Esophagus squamous epithelium (tissue), 5 donors: ENCODE data around the gene CD83. TPM values are rescaled to one million over a fixed set of nuclear protein-coding genes. Genes with fewer than 3 reads are reported as not detected.
A peak's percentile ranks its signal among the peaks of the same experiment; 100 is the strongest.

Source experiments
- DNase-seq: peaks from one replicate; lab custom pipeline; 2025; lab: John Stamatoyannopoulos, UW
- H3K27ac ChIP-seq, 4 donors: fragments of 200-600 bp; sonication (generic); one replicate each; pipeline ENCODE4 v1.5.1; 2016 to 2019; ENCODE audit warnings: mild to moderate bottlenecking in 1 of 4
- H3K27me3 ChIP-seq, 4 donors: fragments of 200-600 bp; sonication (generic); 1 replicate in 3 of 4; 2 replicates in 1 of 4; pipeline versions ENCODE4 v1.5.1 to v1.6.0; 2017 to 2021; ENCODE audit warnings: antibody characterized with exemption in 1 of 4
- H3K36me3 ChIP-seq, 3 donors: fragments of 200-600 bp; sonication (generic); one replicate each; pipeline ENCODE4 v1.5.1; 2016 to 2019
- H3K4me1 ChIP-seq, 3 donors: fragments of 200-600 bp; sonication (generic); one replicate each; pipeline ENCODE4 v1.5.1; 2017 to 2019
- H3K4me3 ChIP-seq, 4 donors: fragments of 200-600 bp; sonication (generic); 1 replicate in 3 of 4; 2 replicates in 1 of 4; pipeline ENCODE4 v1.5.1; 2016 to 2019; ENCODE audit warnings: mild to moderate bottlenecking in 2 of 4, moderate library complexity in 1 of 4
- H3K9me3 ChIP-seq, 3 donors: fragments of 200-600 bp; sonication (generic); one replicate each; pipeline ENCODE4 v1.5.1; 2016 to 2019
- POLR2A ChIP-seq, 4 donors: fragments of 450-650 bp; IDR thresholded peaks; one replicate each; pipeline ENCODE4 v1.6.1; 2017; ENCODE audit warnings: antibody characterized with exemption in 4 of 4, mild to moderate bottlenecking in 4 of 4, moderate library complexity in 3 of 4
- WGBS, 2 donors: methylation state at CpG; one replicate each; pipeline ENCODE4 v1.1.5; 2018; 5-methylcytosine and 5-hydroxymethylcytosine counted together
- intact Hi-C: fragments of 100-400 bp; cut with DNase I; formaldehyde crosslinking; loops from one replicate; pipeline ENCODE4 v1.15.0; 2022
- total RNA-seq, 4 donors: library from RNA; depleted of rRNA; stranded (reverse); fragments of >200 nt; gene quantifications; one replicate each; pipeline ENCODE4 v1.1.0, GENCODE V29; 2016
- TF ChIP-seq, protein P1 (sequence below), 6 experiments: fragments of 450-650 bp in 4 of 6; fragments of 200-600 bp in 2 of 6; sonication (generic) in 2 of 6; IDR thresholded peaks; one replicate each; pipeline ENCODE4 v1.5.1; 2016 to 2019; ENCODE audit warnings: antibody characterized with exemption in 6 of 6, mild to moderate bottlenecking in 4 of 6, moderate library complexity in 4 of 6
- donor health status: DM: yes; HTN: yes; CAD: no.

Gene CD83
- total RNA-seq, 4 donors from 2014 or later = 0.56 to 2.8 (median 1.1) TPM

DNA sequence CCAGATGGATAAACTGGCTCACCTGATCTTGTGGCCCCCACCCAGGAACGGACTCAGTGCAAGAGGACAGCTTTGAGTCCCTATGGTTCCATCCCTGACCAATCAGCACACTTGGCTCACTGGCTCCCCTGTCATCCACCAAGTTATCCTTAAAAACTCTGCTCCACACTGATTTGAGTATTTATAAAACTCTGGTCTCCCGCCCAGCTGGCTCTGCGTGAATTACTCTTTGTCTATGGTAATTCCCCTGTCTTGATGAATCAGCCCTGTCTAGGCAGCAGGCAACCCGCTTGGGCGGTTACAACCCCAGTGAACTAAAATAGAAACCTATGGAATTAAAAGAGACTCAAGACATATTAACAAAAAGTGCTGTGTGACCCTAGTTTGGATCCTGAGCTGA, 38.1 kb upstream of the CD83 start:
- 15 to 21% methylated on average over 5 of the region's 5 CpGs for WGBS, 2 donors
- Histone ChIP-seq H3K27ac (peak overlapping the region in 1 of 4 donors; percentile 1), H3K36me3 (no peaks in the 10 kb centered on the region), H3K27me3 (no peaks in the 10 kb centered on the region), H3K4me1 (peaks cover 4 to 36% (median 10%) of the 10 kb centered on the region in 3 donors), H3K9me3 (no peaks in the 10 kb centered on the region), H3K4me3 (no peak overlapping the region)
- TF ChIP-seq POLR2A (IDR thresholded peaks at IDR 0.05) = no peak
- TF ChIP-seq, protein P1, sequence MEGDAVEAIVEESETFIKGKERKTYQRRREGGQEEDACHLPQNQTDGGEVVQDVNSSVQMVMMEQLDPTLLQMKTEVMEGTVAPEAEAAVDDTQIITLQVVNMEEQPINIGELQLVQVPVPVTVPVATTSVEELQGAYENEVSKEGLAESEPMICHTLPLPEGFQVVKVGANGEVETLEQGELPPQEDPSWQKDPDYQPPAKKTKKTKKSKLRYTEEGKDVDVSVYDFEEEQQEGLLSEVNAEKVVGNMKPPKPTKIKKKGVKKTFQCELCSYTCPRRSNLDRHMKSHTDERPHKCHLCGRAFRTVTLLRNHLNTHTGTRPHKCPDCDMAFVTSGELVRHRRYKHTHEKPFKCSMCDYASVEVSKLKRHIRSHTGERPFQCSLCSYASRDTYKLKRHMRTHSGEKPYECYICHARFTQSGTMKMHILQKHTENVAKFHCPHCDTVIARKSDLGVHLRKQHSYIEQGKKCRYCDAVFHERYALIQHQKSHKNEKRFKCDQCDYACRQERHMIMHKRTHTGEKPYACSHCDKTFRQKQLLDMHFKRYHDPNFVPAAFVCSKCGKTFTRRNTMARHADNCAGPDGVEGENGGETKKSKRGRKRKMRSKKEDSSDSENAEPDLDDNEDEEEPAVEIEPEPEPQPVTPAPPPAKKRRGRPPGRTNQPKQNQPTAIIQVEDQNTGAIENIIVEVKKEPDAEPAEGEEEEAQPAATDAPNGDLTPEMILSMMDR (IDR thresholded peaks at IDR 0.05) = no peak
- intact Hi-C loops = no loop called here
- DNase-seq = no peak

DNA sequence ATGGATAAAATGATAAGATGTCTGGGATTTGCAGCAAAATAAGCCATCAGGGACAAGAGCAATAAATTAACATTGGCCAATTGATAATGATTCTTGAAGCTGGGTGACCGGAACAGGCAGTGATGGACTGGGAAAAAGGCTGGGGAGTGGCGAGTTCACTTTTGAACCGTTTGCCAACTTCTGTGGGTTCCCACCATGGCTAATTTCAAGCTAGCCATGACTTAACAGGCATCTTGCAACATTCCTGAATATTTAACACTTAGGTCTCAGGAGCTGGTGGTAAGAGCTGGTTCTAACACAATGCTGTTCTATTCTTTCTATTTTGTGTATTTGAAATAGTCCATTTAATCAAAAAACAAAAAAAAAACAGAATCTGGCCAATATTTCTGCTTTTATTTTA, 37.6 kb upstream of the CD83 start:
- intact Hi-C loops = no loop called here

DNA sequence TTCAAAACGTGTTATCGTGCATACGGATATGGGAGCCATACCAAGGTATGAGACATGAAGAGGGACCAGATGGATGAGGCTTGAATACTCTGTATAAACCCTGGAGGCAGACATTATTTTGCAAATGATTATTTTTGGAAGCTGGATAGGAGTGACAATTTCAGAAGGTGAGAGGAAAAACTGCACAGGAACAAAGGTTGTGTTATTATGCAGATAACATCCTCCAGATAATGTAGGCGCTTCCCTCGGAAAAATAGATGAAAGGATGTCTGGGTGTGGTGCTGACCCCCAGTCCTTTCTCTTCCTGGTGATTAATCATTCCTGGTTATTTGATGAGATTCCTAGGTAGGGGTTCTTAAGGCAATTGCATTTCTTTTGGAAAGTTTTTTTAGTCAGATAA, 36.4 kb upstream of the CD83 start:
- WGBS, 2 donors = 78 to 90% methylated on average over 5 of the region's 5 CpGs
- intact Hi-C loops = no loop called here
- TF ChIP-seq POLR2A (IDR thresholded peaks at IDR 0.05) = no peak
- TF ChIP-seq, protein P1 (IDR thresholded peaks at IDR 0.05) = no peak

More for the DNA sequence above, 37.6 kb upstream of the CD83 start:
- H3K36me3 ChIP-seq = no peaks in the 10 kb centered on the region
- WGBS, 2 donors = 77 to 78% methylated on average over 3 of the region's 3 CpGs
- no peaks in the 10 kb centered on the region for H3K9me3 ChIP-seq
- H3K27me3 ChIP-seq = no peaks in the 10 kb centered on the region
- TF ChIP-seq POLR2A (IDR thresholded peaks at IDR 0.05) = no peak
- TF ChIP-seq, protein P1 (IDR thresholded peaks at IDR 0.05) = no peak
- no peak overlapping the region for H3K27ac ChIP-seq
- H3K4me3 ChIP-seq = no peak overlapping the region
- DNase-seq = no peak
- H3K4me1 ChIP-seq = peaks cover 4 to 33% (median 8%) of the 10 kb centered on the region in 3 donors

DNA sequence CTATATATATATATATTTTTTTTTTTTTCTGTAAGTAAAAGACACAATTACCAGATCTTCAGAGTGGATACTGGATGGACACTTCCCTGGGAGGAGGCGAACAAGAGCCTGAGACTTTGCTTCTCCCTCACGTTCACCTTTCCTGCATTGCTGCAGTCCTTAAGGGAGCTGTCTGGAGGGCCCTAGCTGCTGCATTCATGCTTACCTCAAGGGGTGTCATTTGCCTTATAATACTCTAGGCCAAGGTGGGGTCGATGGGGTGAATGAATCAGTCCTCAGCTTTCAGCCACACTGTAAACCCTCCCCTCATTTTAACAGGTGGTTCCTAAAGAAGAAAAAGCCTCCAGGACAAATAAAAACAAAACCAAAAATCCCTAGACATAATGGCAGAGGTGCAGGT, 34.8 kb upstream of the CD83 start:
- H3K4me3 ChIP-seq = no peak overlapping the region
- peaks cover 4 to 35% (median 9%) of the 10 kb centered on the region in 3 donors for H3K4me1 ChIP-seq
- no peaks in the 10 kb centered on the region for H3K9me3 ChIP-seq
- DNase-seq = no peak
- no peak for TF ChIP-seq POLR2A (IDR thresholded peaks at IDR 0.05)
- TF ChIP-seq, protein P1 (IDR thresholded peaks at IDR 0.05) = no peak
- no peak overlapping the region for H3K27ac ChIP-seq
- WGBS, 2 donors = 71 to 86% methylated on average over 2 to 3 of the region's 3 CpGs
- intact Hi-C loops = no loop called here
- H3K36me3 ChIP-seq = no peaks in the 10 kb centered on the region
- H3K27me3 ChIP-seq = no peaks in the 10 kb centered on the region

More for the DNA sequence above, 36.4 kb upstream of the CD83 start:
- H3K27me3 ChIP-seq = no peaks in the 10 kb centered on the region
- H3K4me1 ChIP-seq = peaks cover 4 to 33% (median 9%) of the 10 kb centered on the region in 3 donors
- no peak overlapping the region for H3K4me3 ChIP-seq
- no peak overlapping the region for H3K27ac ChIP-seq
- no peak for DNase-seq
- H3K9me3 ChIP-seq = no peaks in the 10 kb centered on the region
- H3K36me3 ChIP-seq = no peaks in the 10 kb centered on the region

DNA sequence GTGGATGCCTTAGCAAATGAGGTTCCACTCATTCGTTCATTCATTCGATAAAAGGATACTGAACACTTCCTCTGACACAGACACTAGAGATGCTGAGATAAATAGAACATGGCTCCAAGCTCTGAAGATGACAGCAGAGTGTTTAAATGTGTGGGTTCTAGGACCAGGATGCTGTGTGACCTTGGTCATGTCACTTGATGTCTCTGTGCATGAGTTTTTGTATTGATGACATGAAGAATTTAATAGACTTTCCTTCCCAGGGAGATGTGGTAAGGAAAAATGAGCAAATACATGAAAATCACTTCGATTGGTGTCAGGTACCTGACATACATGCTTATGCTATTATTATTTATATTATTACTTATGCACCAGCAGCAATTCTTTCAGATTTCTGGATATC, 34.3 kb upstream of the CD83 start:
- Histone ChIP-seq H3K27me3 (no peaks in the 10 kb centered on the region), H3K27ac (no peak overlapping the region), H3K4me1 (peaks cover 4 to 35% (median 9%) of the 10 kb centered on the region in 3 donors), H3K4me3 (no peak overlapping the region), H3K36me3 (no peaks in the 10 kb centered on the region), H3K9me3 (no peaks in the 10 kb centered on the region)
- no peak for DNase-seq
- TF ChIP-seq, protein P1 (IDR thresholded peaks at IDR 0.05) = no peak
- TF ChIP-seq POLR2A (IDR thresholded peaks at IDR 0.05) = no peak
- 85 to 93% methylated on average over 3 of the region's 3 CpGs for WGBS, 2 donors
- intact Hi-C loops = no loop called here
